ENCODE measurements around the gene BEAN1.

The BEAN1 gene

DNA sequence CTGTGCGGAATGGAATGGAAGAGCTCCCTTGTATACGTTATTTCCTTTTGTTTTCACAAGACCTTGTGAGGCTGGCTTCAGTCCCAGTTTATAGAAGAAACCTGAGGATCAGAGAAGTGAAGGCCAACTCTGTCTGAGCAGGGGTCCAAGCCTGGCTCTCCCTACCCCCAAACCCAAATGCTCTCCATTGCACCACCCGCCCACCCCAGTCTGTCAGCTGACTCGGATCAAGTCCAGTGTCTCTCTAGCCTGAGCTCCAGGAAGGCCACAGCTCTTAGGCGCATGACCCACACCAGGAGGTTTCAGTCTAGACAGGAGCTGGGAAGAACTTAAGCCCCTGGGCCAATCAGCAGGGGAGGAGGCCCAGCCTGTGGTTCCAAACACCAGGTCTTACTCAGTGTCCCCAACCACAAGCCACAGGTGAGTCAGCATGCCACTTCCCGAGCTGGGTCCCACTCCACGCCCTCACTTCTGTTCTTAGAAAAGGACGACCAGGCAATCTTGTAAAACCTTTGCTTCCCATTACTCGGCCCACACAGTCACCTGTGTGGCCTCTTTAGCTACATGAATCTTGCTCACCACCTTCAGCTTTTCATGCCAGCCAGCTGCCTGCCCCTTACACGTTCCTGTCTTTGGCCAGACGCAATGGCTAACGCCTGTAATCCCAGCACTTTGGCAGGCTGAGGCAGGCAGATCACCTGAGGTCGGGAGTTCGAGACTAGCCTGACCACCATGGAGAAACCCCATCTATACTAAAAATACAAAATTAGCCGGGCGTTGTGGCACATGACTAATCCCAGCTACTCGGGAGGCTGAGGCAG is 95.1 kb downstream of the BEAN1 start:
- DNase-seq (ENCODE audit: low read depth), result peak; percentile 88

DNA sequence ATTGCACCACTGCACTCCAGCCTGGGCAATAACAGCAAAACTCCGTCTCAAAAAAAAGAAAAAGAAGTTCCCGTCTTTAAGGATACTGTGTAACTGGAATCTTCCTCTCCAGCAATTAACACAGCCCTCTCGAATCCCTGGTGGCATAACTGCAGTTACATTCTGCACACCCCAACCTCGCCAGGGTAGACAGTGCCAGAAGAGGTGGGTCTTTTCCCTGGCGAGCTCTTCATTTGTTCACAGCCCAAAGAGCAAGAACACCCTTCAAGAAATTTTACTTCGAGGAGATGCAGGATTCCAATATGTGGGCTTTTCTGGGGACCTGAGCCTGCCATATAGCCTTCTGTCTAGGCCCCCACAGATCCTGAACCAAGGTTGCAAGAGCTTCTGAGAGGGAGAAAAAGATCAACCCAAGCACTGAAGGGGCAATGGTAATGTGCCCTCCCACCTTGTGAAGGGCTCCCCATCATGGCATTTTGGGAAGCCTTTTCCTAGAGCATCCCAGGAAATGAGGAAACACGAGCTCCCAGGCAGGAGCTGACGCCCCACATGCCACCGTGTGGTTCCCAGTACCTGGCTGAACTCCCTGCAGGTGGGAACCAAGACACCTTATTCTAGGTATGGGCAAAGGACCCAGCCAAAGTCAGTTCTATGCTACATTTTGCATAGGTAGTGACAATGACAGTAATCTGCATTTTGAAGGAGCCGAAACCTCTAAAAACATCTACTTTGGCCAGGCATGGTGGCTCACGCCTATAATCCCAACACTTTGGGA is 95.9 kb downstream of the BEAN1 start:
- DNase-seq (ENCODE audit: low read depth), result no peak

DNA sequence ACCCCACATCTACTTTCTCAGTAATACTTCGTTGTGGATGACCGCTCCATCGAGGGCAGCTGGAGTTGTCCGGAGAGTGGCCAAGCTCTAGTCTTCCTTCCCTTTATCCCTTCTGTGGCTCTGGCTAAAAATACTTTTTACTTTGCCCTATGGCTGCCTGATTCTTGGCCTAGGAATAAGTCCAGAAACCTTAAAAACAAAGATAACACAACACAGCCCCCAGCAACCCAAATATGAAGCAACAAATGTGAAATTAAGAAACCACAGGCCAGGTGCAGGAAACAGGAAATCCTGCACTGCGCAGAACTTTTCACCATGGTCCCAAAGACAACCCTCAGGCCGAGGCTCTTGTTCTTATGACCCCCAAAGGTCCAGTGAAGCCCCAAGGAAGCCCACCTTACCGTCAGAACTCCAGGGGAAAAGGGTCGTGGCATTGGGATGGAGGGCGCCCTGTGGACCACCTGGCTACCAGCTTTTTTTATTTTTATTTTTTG is 96.8 kb downstream of the BEAN1 start:
- DNase-seq (ENCODE audit: low read depth), result no peak

DNA sequence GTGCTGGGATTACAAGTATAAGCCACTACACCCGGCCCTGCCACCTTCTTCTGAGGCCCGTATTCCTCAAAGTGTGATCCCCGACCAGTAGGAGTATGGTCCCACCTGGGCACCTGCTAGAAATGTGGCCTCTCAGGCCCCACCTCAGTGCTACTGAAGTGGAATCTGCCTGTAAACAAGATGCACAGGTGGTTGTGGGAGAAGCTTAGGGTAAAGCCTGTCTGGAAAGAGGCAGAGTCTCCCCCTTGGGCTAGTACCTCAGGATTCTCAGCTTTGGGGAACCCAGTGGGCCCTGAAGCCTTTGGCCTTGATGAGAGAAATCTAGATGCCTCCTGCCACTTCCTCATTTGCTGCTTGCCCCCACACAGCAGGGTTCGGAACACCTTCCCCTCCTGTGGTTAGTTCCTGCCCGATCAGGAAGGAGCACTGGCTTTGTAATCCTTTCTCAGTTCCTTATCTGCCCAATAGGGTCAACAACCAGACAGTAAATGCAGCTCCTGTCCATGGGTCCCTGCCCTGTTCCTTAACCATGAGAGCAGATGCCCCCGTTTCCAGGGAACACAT is 97.6 kb downstream of the BEAN1 start:
- DNase-seq (ENCODE audit: low read depth), result no peak

DNA sequence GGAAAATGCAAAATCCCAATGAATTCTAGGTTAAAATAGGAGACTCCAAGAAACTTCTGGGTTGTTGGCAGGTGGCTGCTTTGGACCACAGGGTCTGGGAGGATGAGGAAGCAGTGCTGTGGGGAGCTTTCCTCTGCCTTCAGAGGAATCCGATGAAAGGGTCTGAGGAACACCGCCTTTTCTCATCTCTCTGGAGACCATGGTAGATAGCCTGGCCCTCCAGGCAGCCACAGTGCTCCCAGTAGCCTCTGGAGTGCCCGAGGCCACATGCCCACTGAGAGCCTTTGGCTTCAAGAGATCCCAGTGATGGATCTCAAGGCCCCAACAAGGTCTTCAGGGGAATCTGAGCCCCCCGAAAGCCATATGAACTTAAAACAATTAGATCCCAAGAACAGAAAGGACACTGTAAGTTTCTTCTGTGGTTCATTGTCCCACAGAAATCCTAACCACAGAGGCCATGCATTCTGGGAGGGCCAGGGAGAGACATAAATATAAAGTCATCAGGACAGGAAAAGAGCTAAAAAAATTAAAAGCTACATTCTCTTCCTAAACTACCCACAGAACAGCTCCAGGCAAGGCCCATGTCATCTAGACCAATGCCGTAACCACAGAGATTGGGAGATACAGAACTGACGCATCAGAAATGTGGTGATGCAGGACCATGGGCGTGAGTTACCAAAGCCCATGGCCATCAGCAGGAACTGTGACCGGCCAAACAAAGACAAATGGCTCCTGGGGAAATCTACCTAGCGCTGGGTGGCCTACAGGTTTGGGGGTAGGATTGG is 98.5 kb downstream of the BEAN1 start:
- DNase-seq (ENCODE audit: low read depth), result no peak

DNA sequence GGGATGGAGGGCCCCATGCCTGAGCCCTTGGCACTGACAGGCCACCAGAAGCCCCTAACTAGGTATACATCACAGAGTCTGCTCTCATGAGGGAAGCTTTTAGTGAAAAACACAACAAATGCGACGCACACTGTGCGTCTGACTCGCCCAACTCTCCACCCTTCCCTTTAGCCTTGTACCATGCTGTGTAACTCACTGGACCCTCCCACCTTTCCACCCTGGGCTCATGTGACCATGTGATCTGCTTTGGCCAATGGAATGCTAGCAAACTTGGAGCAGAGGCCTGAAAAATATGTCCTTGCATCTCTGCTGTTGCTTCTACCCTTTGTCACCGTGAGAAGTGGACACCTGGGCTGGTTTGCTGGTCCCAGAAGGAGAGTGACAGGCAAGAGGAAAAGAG is 101.2 kb downstream of the BEAN1 start:
- DNase-seq (ENCODE audit: low read depth), result no peak

DNA sequence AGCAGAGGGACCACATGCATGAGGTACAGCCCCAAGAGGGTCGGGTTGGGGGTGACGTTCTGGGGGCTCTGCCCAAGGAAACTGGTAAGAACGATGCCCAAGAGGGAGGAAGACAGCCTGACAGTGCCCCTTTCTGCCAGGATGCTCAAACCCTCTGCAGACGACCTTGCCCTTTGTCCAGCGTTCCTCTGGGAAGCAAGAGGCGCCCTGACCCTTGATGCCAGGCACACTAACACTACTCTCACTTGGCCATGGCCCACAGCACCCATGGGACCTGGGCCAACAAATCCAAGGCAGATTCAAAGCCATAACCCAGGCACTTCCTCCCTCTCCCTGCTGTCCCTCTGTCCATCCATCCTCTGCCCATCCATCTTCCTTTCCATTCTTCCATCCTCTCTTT is 102.4 kb downstream of the BEAN1 start:
- DNase-seq (ENCODE audit: low read depth), result no peak

Measured in stimulated activated CD8-positive, alpha-beta memory T cell treated with anti-CD3 and anti-CD28 coated beads, Interleukin-7, amount 100 ng/mL, for 24 hours (primary cell).